Ecto neural progenitor cell (in vitro differentiated cells): ENCODE results near the gene RP9.

Source experiments
- DNase-seq: peaks from one replicate; pipeline ENCODE4 v3.0.0-alpha.2; 2018; ENCODE audit warnings: low spot score

The RP9 gene

DNA sequence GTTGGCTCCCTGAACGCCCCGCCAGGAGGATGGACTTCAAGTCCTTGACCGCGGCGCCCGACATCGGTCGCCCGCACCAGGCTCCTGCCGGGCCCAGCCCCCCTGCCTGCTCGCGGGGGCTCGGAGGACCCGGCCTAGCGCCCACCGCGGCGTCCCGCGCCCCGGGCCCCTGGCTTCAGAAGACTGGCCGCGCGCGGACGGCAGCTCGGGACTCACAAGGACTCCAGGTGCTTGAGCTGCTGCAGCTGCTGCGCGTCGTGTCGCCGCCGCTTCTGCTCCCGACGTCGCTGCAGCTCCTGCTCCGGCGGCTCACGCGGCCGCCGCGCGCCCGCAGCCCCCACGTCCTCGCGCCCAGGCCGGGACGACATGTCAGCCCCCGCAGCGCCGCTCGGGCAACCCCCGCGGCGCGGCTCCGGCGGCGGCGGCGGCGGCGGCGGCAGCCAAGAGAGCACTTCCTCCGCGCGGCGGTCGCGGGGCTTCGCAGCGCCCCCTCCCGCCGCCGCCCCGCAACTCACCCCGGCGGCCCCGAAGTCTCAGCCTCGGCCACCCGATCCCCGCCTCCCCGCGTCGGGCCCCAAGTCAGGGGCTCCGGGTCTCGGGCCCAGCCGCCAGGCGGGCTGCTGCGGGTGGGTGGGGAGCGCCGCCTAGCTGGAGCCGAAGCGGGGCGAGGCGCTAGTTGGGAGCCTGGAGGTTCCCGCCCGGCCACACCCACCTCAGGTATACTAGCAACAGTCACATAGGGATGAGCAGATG lies at the start of gene RP9:
Gene RP9, minus strand, starts transcription at position 400 of the 753 bp plus-strand sequence. Its CDS starts 32 bp downstream, at position 368.
- peak; percentile 91 for DNase-seq

DNA sequence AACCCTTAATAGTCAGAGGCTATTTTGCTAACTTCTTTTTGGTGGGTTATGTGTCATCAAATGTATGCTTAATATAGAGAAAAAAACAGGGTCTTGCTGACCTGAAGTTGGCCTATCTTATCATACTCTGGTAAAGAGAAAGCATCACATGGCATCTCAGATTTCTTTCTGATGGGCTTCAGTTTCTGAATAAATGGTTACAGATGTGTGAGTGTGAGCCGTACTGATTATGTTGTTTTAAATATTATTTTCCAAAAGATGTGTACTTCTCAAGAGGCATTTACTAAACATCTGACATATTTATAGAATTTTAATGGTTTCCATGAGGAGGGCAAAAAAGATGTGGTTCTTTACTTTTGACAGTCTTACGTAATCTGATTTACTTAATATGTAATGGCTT lies 48.6 kb upstream of the RP9 start:
- no peak for DNase-seq

- DNase-seq, result no peak
These were observed 48.1 kb upstream of the RP9 start for GRCh38 chr7:33157311-33157710.

- DNase-seq, result no peak
These were observed 47.2 kb upstream of the RP9 start for GRCh38 chr7:33156441-33156840.

DNA sequence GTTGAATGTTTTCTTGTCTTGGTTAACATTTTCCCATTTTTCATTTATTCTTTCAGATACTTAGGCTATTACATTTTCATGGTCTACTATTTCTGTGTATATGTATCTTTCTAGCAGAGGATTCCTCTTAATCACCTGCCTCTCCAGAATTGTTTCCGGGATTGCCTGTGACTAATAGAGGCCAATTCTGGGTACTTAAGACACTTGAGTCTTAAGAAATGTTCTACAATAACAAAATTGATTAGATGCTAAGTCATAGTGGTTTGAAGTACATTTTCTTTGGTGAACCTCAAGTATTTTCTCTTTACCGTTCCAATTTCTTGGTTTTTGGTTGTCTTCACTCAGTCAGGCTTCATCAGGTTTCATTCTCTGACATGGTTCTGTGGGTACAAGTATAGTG lies 46.6 kb upstream of the RP9 start:
- no peak for DNase-seq

GRCh38 chr7:33152087-33152486 lies 42.9 kb upstream of the RP9 start:
- no peak for DNase-seq

GRCh38 chr7:33145156-33145555 lies 36.0 kb upstream of the RP9 start:
- no peak for DNase-seq

DNA sequence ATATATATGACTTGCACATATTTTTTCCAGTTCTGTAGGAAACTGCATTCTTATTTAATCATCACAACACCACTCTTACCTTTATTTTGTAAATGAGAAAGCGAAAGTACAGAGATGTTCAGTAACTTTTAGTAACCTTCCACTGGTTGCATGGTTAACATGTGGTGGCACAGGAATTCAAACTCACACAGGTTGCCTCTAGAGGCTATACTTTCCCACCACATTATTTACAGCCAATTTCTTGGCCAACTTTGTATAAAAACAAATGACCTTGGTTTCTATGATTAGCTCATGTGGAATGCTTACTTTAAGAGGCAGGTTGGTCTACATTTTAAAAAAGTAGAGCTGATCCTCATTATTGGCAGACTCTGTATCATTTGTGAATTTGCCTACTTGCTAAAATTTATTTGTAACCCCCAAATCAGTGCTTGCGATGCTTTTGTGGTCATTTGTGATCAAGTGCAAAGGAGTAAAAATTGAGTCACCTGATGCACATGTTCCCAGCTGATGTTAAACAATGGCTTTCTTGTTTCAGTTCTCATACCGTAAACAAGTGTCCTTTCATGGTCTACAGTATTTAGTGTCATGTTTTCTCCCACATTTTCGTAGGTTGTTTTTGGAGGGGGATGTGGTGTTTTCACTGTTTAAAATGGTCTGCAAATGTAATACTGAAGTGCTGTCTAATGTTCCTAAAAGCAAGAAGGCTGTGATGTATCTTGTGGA lies 35.0 kb upstream of the RP9 start:
- DNase-seq, result no peak

DNA sequence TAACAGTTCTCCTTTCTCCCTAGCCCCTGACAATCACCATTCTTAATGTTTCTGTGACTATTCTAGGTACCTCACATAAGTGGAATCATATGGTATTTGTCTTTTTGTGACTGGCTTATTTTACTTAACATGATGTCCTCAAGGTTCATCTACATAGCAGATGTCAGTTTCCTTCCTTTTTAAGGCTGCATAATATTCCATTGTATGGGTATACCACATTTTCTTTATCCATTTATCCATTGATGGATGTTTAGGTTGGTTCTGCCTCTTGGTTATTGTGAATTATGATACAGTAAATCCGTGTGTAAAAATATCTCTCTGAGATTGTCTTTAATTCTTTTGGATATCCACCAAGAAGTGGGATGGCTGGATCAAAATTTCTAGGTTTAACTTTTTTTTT lies 33.4 kb upstream of the RP9 start:
- no peak for DNase-seq

GRCh38 chr7:33137103-33137502 lies 27.9 kb upstream of the RP9 start:
- no peak for DNase-seq

- DNase-seq, result no peak
These were observed 21.0 kb upstream of the RP9 start for GRCh38 chr7:33130184-33130583.

DNA sequence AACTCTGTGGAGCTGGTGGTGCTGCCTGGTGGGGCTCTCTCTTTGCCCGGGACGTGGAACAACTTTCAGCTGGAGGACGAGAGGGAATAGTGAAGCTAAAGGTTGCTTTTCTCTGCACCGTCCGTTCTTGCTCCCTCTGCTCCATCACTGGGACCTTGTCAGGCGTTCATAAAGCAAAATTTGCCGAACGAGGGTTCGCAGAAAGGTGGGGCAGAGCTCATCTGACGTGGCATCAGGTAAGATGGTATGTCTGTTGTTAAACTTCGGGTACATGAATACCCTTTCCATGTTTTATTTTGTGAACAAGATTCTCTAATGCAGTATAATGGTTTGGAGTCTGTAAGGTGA lies 20.6 kb upstream of the RP9 start:
- DNase-seq, result no peak

DNA sequence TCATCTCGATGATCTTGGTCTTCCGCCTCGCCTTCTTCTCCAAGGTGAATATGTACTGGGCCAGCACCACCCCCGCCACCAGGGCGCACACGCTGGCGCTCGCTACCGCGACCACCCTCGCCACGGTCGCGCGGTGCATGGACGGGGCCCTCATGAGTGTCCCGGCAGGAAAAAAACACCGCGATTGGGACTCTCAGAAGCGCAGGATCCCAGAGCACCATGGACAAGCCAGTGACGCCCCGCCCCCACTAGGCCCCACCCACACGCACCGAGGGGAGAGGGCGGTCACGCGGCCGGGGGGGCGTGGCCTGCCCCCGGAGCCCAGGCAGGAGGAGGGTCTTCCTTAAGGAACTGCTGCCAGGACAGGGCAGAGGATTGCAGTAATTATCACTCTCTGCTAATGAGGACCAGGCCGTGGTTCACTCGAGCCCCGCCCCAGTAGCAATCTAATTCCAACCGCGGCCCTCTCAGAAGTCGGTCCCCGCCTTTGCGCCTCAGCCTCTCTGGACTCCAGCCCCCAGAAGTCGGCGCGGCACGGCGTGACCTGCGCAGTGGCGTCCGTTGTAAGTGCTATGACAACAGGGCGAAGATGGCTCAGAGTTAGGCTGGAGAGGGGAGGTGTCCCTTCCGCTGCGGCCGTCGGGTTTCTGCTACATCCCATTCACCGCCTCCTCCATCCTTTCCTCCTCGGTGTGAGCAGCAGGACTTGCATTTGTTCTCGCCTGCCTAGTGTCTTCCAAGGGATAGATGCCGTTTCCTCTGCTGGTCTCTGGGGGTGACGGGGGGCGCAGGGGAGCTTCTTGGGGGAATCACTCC lies 20.0 kb upstream of the RP9 start, which contains the start of gene BBS9:
Gene BBS9, plus strand, starts transcription at position 575 of the 816 bp plus-strand sequence. CDS start 16,689 bp downstream, outside the sequence.
- peak; percentile 96 for DNase-seq

- DNase-seq, result no peak
These were observed 19.4 kb upstream of the RP9 start for GRCh38 chr7:33128631-33128989.

DNA sequence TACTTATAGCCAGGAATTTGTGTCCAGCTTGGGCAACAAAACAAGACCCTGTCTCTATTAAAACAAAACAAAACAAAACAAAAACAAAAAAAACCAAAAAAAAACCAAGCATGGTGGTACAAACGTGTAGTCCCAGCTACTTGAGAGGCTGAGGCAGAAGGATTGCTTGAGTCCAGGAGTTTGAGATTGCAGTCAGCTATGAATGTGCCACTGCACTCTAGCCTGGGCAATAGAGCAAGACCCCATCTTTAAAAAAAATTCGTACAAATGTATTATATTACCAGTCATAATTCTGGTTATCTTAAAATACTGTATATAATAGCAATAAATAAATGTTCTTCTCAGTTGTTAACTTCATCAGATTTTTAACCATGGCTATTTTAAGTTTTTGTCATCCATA lies 17.9 kb upstream of the RP9 start:
- DNase-seq, result no peak

GRCh38 chr7:33118383-33118782 lies 9.2 kb upstream of the RP9 start:
- DNase-seq, result no peak

DNA sequence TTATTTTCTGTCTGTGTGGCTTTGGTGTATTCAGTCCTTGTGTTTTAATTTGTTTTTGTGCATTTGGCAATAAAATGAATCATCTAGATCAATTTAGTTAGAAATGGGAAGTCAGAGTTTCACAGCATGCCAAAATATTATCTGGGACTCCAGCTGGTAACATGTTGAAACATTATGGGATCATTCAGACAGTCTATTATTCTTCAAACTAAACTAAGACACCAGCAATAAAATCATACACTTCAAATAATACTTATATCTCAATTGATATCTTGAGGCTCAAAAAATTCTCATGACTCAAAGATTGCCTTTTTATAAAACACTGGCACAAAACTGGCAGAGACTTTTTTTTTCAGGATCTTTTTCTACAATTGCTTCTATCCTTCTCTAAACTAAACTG lies 5.8 kb upstream of the RP9 start:
- no peak for DNase-seq

GRCh38 chr7:33111614-33112013 lies 2.4 kb upstream of the RP9 start:
- DNase-seq, result no peak

DNA sequence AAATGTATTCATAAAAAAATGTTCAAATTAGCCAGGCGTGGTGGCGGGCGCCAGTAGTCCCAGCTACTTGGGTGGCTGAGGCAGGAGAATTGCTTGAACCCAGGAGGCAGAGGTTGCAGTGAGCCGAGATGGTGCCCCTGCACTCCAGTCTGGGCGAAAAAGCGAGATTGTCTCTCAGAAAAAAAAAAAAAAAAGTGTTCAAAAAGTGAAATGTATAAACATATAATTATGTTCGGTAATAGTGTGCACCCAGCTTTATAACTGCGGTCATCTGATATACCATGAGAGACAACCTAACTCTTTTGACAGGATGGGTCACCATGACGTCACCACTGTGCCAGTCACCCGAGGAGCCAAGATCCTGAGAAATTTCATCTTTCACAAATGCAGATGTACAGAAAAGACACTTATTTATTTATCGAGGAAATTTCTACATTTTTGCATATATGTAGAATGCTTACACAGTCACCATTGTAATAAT lies 594 bp upstream of the RP9 start:
- no peak for DNase-seq

GRCh38 chr7:33108554-33109004 lies 625 bp downstream of the RP9 start:
- DNase-seq, result no peak

GRCh38 chr7:33107136-33108066 lies 1.8 kb downstream of the RP9 start:
- peak; percentile 68 for DNase-seq
